Activated T-cell treated with anti-CD3 and anti-CD28 coated beads for 48 hours (primary cell): Measurements from ENCODE around the gene WBP2.
"Not testable (repeated sequence)": the region's sequence is repeated elsewhere in the genome, so short reads cannot be mapped to it uniquely, and the experiment has no call there.

Experiments used
- DNase-seq: peaks from one replicate; pipeline ENCODE4 v3.0.0-alpha.2; 2020; ENCODE audit warnings: low read depth

Gene WBP2

GRCh38 chr17:75813081-75814020 lies 41.8 kb downstream of the WBP2 start:
- no peak for DNase-seq

- DNase-seq: no peak
Measured at GRCh38 chr17:75812096-75813013, 42.8 kb downstream of the WBP2 start.

GRCh38 chr17:75811174-75811573 lies 44.0 kb downstream of the WBP2 start:
- DNase-seq: no peak

GRCh38 chr17:75810756-75811155 lies 44.4 kb downstream of the WBP2 start:
- not testable (repeated sequence) for DNase-seq

- no peak for DNase-seq
Measured at GRCh38 chr17:75810216-75810615, 44.9 kb downstream of the WBP2 start.

GRCh38 chr17:75809631-75810111 lies 45.5 kb downstream of the WBP2 start:
- no peak for DNase-seq

- no peak for DNase-seq
Measured at GRCh38 chr17:75808905-75809621, 46.1 kb downstream of the WBP2 start.

GRCh38 chr17:75808549-75808904 lies 46.6 kb downstream of the WBP2 start:
- DNase-seq: no peak

- DNase-seq: no peak
Measured at GRCh38 chr17:75807861-75808260, 47.3 kb downstream of the WBP2 start.

GRCh38 chr17:75806822-75807500 lies 48.2 kb downstream of the WBP2 start:
- no peak for DNase-seq

- no peak for DNase-seq
Measured at GRCh38 chr17:75803883-75804282, 51.3 kb downstream of the WBP2 start.

GRCh38 chr17:75799402-75799801 lies 55.7 kb downstream of the WBP2 start:
- no peak for DNase-seq

GRCh38 chr17:75795820-75796607 lies 59.1 kb downstream of the WBP2 start:
- no peak for DNase-seq
